HepG2 (cell line): Measurements from ENCODE around the gene PAQR5.

Source experiments
- ATF1 ChIP-seq: IDR thresholded peaks from 2 replicates; pipeline ENCODE4 v1.6.1; 2016; ENCODE audit warnings: mild to moderate bottlenecking, control low read depth
- ELF4 ChIP-seq: sonication (generic); formaldehyde crosslinking; IDR thresholded peaks from 2 replicates; pipeline ENCODE4 v1.5.0; 2020; ENCODE audit warnings: missing genetic modification reagents, mild to moderate bottlenecking, moderate library complexity, borderline replicate concordance
- KAT7 ChIP-seq: IDR thresholded peaks from 2 replicates; pipeline ENCODE4 v1.6.1; 2018; ENCODE audit warnings: borderline replicate concordance, missing compliant biosample characterization
- MEF2D ChIP-seq: sonication (generic); formaldehyde crosslinking; IDR thresholded peaks from 2 replicates; pipeline ENCODE4 v1.5.1; 2020; ENCODE audit warnings: mild to moderate bottlenecking, missing genetic modification reagents
- SMAD9 ChIP-seq: sonication (generic); formaldehyde crosslinking; IDR thresholded peaks from 2 replicates; pipeline ENCODE4 v1.5.1; 2020; ENCODE audit warnings: mild to moderate bottlenecking, missing genetic modification reagents
- SP1 ChIP-seq, 2 experiments: fragments of 450-650 bp in 1 of 2; sonication (generic) in 1 of 2; formaldehyde crosslinking in 1 of 2; IDR thresholded peaks; 2 replicates each; pipeline versions ENCODE4 v1.4.0 to v1.6.1; 2016 to 2020; ENCODE audit warnings: missing genetic modification reagents in 1 of 2
- SP5 ChIP-seq: IDR thresholded peaks from 2 replicates; pipeline ENCODE4 v1.6.1; 2016; ENCODE audit warnings: low read depth, borderline replicate concordance
- SUZ12 ChIP-seq: fragments of 150-350 bp; IDR thresholded peaks from 2 replicates; pipeline ENCODE4 v1.6.1; 2014; ENCODE audit warnings: low read depth, low read length
- ZNF232 ChIP-seq: sonication (generic); formaldehyde crosslinking; IDR thresholded peaks from 2 replicates; pipeline ENCODE4 v1.4.0; 2020; ENCODE audit warnings: missing genetic modification reagents, borderline replicate concordance
- ZNF460 ChIP-seq: sonication (generic); formaldehyde crosslinking; IDR thresholded peaks from 2 replicates; pipeline ENCODE4 v1.5.1; 2020; ENCODE audit warnings: missing genetic modification reagents, mild to moderate bottlenecking, borderline replicate concordance
- TF ChIP-seq, protein P1 (sequence below): sonication (generic); formaldehyde crosslinking; IDR thresholded peaks from 2 replicates; pipeline ENCODE4 v1.4.0; 2020; ENCODE audit warnings: missing genetic modification reagents
- TF ChIP-seq, protein P2 (sequence below): sonication (generic); formaldehyde crosslinking; IDR thresholded peaks from 2 replicates; pipeline ENCODE4 v1.9.0; 2021; ENCODE audit warnings: missing genetic modification reagents, borderline replicate concordance

DNA sequence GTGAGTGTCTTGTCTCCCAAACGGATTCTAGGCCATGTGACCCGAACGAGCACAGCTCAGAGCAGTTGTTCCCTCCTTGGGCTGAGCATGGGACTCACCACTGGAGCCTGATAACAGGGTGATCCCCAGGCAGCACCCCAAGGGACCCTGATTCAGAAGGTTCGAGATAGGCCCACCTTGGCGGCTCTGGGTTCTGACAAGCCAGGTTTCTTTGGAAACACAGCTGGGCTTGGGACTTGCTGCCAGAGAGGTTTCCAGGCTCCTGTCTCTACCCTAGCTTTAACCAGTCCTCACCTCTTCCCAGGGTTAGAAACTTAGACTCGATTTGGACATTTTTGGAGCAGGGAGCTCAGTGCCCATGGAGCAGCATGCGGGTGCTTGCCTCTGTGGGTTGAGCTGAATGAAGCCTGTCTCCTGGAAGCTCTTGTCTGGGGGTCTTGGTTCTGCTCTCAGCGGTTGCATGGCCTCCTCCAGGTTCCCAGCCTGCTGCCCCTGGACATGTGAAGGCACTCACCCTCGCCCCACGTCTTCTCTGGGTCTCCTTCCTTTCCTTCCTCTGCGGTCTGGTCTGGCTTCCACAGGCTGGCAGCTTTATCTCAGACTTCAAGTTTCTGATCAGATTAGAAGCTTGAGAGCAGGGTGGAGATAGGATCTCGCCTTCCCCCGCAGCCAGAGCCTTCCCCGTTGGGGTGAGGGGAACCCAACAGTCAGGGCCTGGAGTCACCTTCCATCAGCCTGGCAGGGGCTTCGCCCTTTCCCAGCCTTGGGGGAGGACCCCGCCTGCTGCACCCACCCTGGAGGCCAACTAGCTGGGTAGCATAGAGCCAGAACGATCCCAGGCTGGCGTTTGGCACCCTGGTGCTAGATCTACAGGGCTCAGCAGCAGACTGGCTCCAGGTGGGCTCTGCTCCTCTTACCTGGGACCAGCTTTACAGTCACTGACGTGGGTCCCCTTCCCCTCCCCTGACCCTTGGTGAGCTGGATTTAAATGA is 21.0 kb downstream of the PAQR5 start:
- no peak for TF ChIP-seq ZNF232 (CRISPR knock-in tag)
- no peak for TF ChIP-seq ELF4 (CRISPR knock-in tag)
- TF ChIP-seq SMAD9 (CRISPR knock-in tag): no peak
- TF ChIP-seq SP1 (IDR thresholded peaks at IDR 0.05): no peak
- no peak for TF ChIP-seq SP1 (CRISPR knock-in tag; IDR thresholded peaks at IDR 0.05)
- no peak for TF ChIP-seq KAT7
- no peak for TF ChIP-seq SP5 (CRISPR knock-in tag)
- TF ChIP-seq ATF1 (CRISPR knock-in tag): no peak
- TF ChIP-seq, protein P1, sequence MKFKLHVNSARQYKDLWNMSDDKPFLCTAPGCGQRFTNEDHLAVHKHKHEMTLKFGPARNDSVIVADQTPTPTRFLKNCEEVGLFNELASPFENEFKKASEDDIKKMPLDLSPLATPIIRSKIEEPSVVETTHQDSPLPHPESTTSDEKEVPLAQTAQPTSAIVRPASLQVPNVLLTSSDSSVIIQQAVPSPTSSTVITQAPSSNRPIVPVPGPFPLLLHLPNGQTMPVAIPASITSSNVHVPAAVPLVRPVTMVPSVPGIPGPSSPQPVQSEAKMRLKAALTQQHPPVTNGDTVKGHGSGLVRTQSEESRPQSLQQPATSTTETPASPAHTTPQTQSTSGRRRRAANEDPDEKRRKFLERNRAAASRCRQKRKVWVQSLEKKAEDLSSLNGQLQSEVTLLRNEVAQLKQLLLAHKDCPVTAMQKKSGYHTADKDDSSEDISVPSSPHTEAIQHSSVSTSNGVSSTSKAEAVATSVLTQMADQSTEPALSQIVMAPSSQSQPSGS (CRISPR knock-in tag): no peak
- TF ChIP-seq, protein P2, sequence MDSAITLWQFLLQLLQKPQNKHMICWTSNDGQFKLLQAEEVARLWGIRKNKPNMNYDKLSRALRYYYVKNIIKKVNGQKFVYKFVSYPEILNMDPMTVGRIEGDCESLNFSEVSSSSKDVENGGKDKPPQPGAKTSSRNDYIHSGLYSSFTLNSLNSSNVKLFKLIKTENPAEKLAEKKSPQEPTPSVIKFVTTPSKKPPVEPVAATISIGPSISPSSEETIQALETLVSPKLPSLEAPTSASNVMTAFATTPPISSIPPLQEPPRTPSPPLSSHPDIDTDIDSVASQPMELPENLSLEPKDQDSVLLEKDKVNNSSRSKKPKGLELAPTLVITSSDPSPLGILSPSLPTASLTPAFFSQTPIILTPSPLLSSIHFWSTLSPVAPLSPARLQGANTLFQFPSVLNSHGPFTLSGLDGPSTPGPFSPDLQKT (CRISPR knock-in tag): no peak
- no peak for TF ChIP-seq ZNF460 (CRISPR knock-in tag)
- TF ChIP-seq SUZ12: no peak
- TF ChIP-seq MEF2D (CRISPR knock-in tag): no peak
